Activated CD8-positive, alpha-beta memory T cell treated with anti-CD3 and anti-CD28 coated beads, Interleukin-2, amount 50 U/mL, for 24 hours (primary cell): ENCODE data around the gene DOC2B.

ENCODE experiments used
- DNase-seq: peaks from one replicate; pipeline ENCODE4 v3.0.0-alpha.2; 2020; ENCODE audit errors: extremely low read depth

DOC2B gene

GRCh38 chr17:163514-164098 lies 17.8 kb downstream of the DOC2B start:
- DNase-seq, result no peak

- DNase-seq, result no peak
Measured at GRCh38 chr17:162689-163088, 18.8 kb downstream of the DOC2B start.

- DNase-seq, result no peak
Measured at GRCh38 chr17:161481-161880, 20.0 kb downstream of the DOC2B start.

GRCh38 chr17:160336-160735 lies 21.1 kb downstream of the DOC2B start:
- no peak for DNase-seq

GRCh38 chr17:159609-160008 lies 21.8 kb downstream of the DOC2B start:
- DNase-seq, result no peak

- no peak for DNase-seq
Measured at GRCh38 chr17:158379-158778, 23.1 kb downstream of the DOC2B start.

GRCh38 chr17:157901-158300 lies 23.5 kb downstream of the DOC2B start:
- DNase-seq, result no peak

- DNase-seq, result no peak
Measured at GRCh38 chr17:156946-157345, 24.5 kb downstream of the DOC2B start.

- DNase-seq, result no peak
Measured at GRCh38 chr17:156094-156621, 25.3 kb downstream of the DOC2B start.

GRCh38 chr17:155576-155975 lies 25.9 kb downstream of the DOC2B start:
- DNase-seq, result no peak

- DNase-seq, result no peak
Measured at GRCh38 chr17:153851-154250, 27.6 kb downstream of the DOC2B start.

GRCh38 chr17:152860-153420 lies 28.5 kb downstream of the DOC2B start:
- no peak for DNase-seq

- DNase-seq, result no peak
Measured at GRCh38 chr17:151886-152859, 29.3 kb downstream of the DOC2B start.

- DNase-seq, result no peak
Measured at GRCh38 chr17:151004-151403, 30.4 kb downstream of the DOC2B start.

GRCh38 chr17:149897-150584 lies 31.4 kb downstream of the DOC2B start:
- no peak for DNase-seq

- DNase-seq, result no peak
Measured at GRCh38 chr17:149231-149630, 32.2 kb downstream of the DOC2B start.

GRCh38 chr17:148757-149156 lies 32.7 kb downstream of the DOC2B start:
- no peak for DNase-seq

- DNase-seq, result no peak
Measured at GRCh38 chr17:147796-148740, 33.4 kb downstream of the DOC2B start.

- DNase-seq, result no peak
Measured at GRCh38 chr17:146983-147761, 34.3 kb downstream of the DOC2B start.

GRCh38 chr17:146546-146945 lies 34.9 kb downstream of the DOC2B start:
- no peak for DNase-seq
